Panc1 (cell line): ENCODE measurements around the gene WDR7. TPM values are rescaled to one million over a fixed set of nuclear protein-coding genes. Genes with fewer than 3 reads are reported as not detected.

ENCODE experiments used
- ATAC-seq: fragments of 200-7000 bp; cut with Tn5 transposase; 2 replicates; pipeline ENCODE4 v1.9.1; 2020; ENCODE audit warnings: mild to moderate bottlenecking, moderate library complexity
- BruUV-seq: library from RNA; stranded (reverse); fragments of 400-500 nt; replicated peaks from 2 replicates; lab custom pipeline; 2021; lab: Mats Ljungman, UMichigan
- CTCF ChIA-PET: fragments of 300-600 bp; sonication (Branson Sonifier 250); formaldehyde crosslinking; loops from one replicate; lab custom pipeline; 2022; ENCODE audit warnings: antibody characterized with exemption; lab: Charles Lee
- POLR2A ChIA-PET: fragments of 300-600 bp; sonication (Branson Sonifier 250); formaldehyde crosslinking; loops from one replicate; lab custom pipeline; 2022; ENCODE audit warnings: antibody characterized with exemption; lab: Charles Lee
- DNase-seq: peaks from one replicate; pipeline ENCODE4 v3.0.0-alpha.2; 2010; ENCODE audit warnings: low read depth, low spot score
- H3K27ac ChIP-seq: 2 replicates; pipeline ENCODE4 v1.5.1; 2011; ENCODE audit warnings: mild to moderate bottlenecking, low read length, inconsistent platforms
- H3K27me3 ChIP-seq: fragments of 200-500 bp; sonication (Bioruptor generic); 2 replicates; pipeline ENCODE4 v1.6.0; 2014; ENCODE audit warnings: low read length, inconsistent platforms; ENCODE audit not compliant: control insufficient read depth, insufficient read depth
- H3K36me3 ChIP-seq: fragments of 200-500 bp; sonication (Bioruptor generic); 2 replicates; pipeline ENCODE4 v1.5.1; 2014; ENCODE audit warnings: inconsistent platforms, mild to moderate bottlenecking, low read length, moderate library complexity; ENCODE audit not compliant: control insufficient read depth, insufficient read depth
- H3K4me1 ChIP-seq: 2 replicates; pipeline ENCODE4 v1.5.1; 2011; ENCODE audit warnings: inconsistent platforms, mild to moderate bottlenecking, low read length, moderate library complexity; ENCODE audit not compliant: control insufficient read depth, insufficient read depth
- H3K4me3 ChIP-seq, 2 experiments: 2 replicates each; pipeline ENCODE4 v1.5.1; 2011 to 2012; ENCODE audit warnings: low read depth in 2 of 2, low read length in 2 of 2, mild to moderate bottlenecking in 2 of 2, inconsistent platforms in 1 of 2, moderate library complexity in 1 of 2
- H3K9me3 ChIP-seq: fragments of 200-500 bp; sonication (Bioruptor generic); 2 replicates; pipeline ENCODE4 v1.5.1; 2014; ENCODE audit warnings: low read depth, mild to moderate bottlenecking, inconsistent platforms, low read length, moderate library complexity; ENCODE audit not compliant: control insufficient read depth, insufficient read depth
- CTCF ChIP-seq: fragments of 450-650 bp; IDR thresholded peaks from 2 replicates; pipeline ENCODE4 v1.5.1; 2017; ENCODE audit warnings: mild to moderate bottlenecking
- POLR2AphosphoS5 ChIP-seq: IDR thresholded peaks from 2 replicates; pipeline ENCODE4 v1.6.1; 2012; ENCODE audit warnings: mild to moderate bottlenecking, low read depth, low read length, moderate library complexity
- REST ChIP-seq, 2 experiments: IDR thresholded peaks; 2 replicates each; pipeline ENCODE4 v1.6.1; 2011 to 2012; ENCODE audit warnings: low read depth in 2 of 2, control low read depth in 1 of 2, low read length in 1 of 2, mild to moderate bottlenecking in 1 of 2, moderate library complexity in 1 of 2; ENCODE audit not compliant: insufficient read depth in 1 of 2
- SIN3A ChIP-seq: IDR thresholded peaks from 2 replicates; pipeline ENCODE4 v1.6.1; 2012; ENCODE audit warnings: low read depth, mild to moderate bottlenecking, low read length, moderate library complexity, borderline replicate concordance; ENCODE audit not compliant: insufficient read depth
- TCF7L2 ChIP-seq: IDR thresholded peaks from 2 replicates; pipeline ENCODE4 v1.6.1; 2011; ENCODE audit warnings: mild to moderate bottlenecking, low read depth, low read length, inconsistent platforms
- in situ Hi-C: cut with HindIII; loops from 2 replicates; pipeline ENCODE4 v1.10.0; 2016; ENCODE audit warnings: low sequenced_read_pairs, low pct_unique_long_range_greater_than_20kb
- intact Hi-C: fragments of 100-400 bp; cut with micrococcal nuclease; formaldehyde crosslinking; loops from one replicate; pipeline ENCODE4 v1.10.0; 2022; ENCODE audit not compliant: unreplicated experiment
- total RNA-seq: library from RNA; stranded (reverse); gene quantifications from one replicate; pipeline ENCODE4 v1.2.1, GENCODE V29; 2021; ENCODE audit not compliant: unreplicated experiment

The WDR7 gene
- total RNA-seq, 1 experiment from 2014 or later = 12.3 TPM

GRCh38 chr18:56899660-56900059 is 248.5 kb downstream of the WDR7 start:
- no peaks in the 10 kb centered on the region for H3K27me3 ChIP-seq
- H3K4me3 ChIP-seq = no peak overlapping the region
- intact Hi-C loops = no loop called here
- ATAC-seq = no peak
- BruUV-seq = no TSS peak
- no peak overlapping the region for H3K27ac ChIP-seq
- H3K4me1 ChIP-seq = no peaks in the 10 kb centered on the region
- in situ Hi-C loops = no loop called here
- DNase-seq = no peak
- CTCF ChIA-PET = interaction anchor here (0.5 kb wide), 1 partner anchor 13 kb away, joined by 3 read pairs; no protein-coding TSS in a partner anchor
- POLR2A ChIA-PET = no interaction called here
- TF ChIP-seq SIN3A = no peak
- TF ChIP-seq POLR2AphosphoS5 = no peak
- no peak for TF ChIP-seq CTCF
- no peak for TF ChIP-seq TCF7L2
- no peak for TF ChIP-seq REST (IDR thresholded peaks at IDR 0.05; ENCODE audit: insufficient read depth in 1 of 2, low read depth in 2 of 2, low read length in 1 of 2)
- no peaks in the 10 kb centered on the region; the same call in 1 of the 2 replicates for H3K36me3 ChIP-seq
- H3K9me3 ChIP-seq = no peaks in the 10 kb centered on the region

GRCh38 chr18:56900195-56901094 is 249.3 kb downstream of the WDR7 start:
- no peaks in the 10 kb centered on the region for H3K27me3 ChIP-seq
- no peak for ATAC-seq
- no peak overlapping the region for H3K4me3 ChIP-seq
- no peak for DNase-seq
- CTCF ChIA-PET = interaction anchor here (0.5 kb wide), 1 partner anchor 13 kb away, joined by 3 read pairs; no protein-coding TSS in a partner anchor
- BruUV-seq = no TSS peak
- H3K4me1 ChIP-seq = no peaks in the 10 kb centered on the region
- no peaks in the 10 kb centered on the region for H3K36me3 ChIP-seq
- intact Hi-C loops = no loop called here
- H3K9me3 ChIP-seq = no peaks in the 10 kb centered on the region
- no peak overlapping the region for H3K27ac ChIP-seq
- TF ChIP-seq REST (IDR thresholded peaks at IDR 0.05; ENCODE audit: insufficient read depth in 1 of 2, low read depth in 2 of 2, low read length in 1 of 2) = no peak
- no peak for TF ChIP-seq POLR2AphosphoS5
- no peak for TF ChIP-seq SIN3A
- no peak for TF ChIP-seq TCF7L2
- TF ChIP-seq CTCF = no peak
- in situ Hi-C loops = no loop called here
- POLR2A ChIA-PET = no interaction called here
